HFF-Myc (cell line): ENCODE results near the gene SHB.

Experiments
- DNase-seq: peaks from one replicate; pipeline ENCODE4 v3.0.0-alpha.2; 2011; ENCODE audit warnings: low read depth; ENCODE audit errors: extremely low read depth
- H3K4me3 ChIP-seq: replicated peaks from 2 replicates; pipeline ENCODE4 v1.5.1; 2011; ENCODE audit warnings: low read depth, mild to moderate bottlenecking, control low read depth, low read length
- TF ChIP-seq, protein P1 (sequence below): IDR thresholded peaks from 2 replicates; pipeline ENCODE4 v1.5.1; 2012; ENCODE audit warnings: mild to moderate bottlenecking, low read depth, low read length, control low read depth; ENCODE audit errors: missing control alignments

SHB gene

DNA sequence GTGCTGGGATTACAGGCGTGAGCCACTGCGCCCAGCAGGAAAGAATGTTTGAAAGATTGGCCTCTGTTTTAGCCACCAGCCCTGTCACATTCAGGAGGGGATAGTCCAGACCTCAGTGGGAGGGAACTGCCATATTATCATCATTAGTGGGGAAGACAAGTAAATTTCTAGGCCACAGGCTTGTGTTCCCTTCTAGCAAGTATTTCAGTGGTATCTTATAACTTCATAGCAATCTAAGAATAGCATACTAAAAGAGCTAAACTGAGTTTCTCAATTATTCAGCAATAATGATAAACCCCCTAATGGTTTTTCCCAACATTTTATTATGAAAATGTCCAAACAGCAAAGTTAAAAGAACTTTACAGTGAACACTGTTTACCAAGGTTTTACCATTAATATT is 195.1 kb downstream of the SHB start:
- TF ChIP-seq, protein P1, sequence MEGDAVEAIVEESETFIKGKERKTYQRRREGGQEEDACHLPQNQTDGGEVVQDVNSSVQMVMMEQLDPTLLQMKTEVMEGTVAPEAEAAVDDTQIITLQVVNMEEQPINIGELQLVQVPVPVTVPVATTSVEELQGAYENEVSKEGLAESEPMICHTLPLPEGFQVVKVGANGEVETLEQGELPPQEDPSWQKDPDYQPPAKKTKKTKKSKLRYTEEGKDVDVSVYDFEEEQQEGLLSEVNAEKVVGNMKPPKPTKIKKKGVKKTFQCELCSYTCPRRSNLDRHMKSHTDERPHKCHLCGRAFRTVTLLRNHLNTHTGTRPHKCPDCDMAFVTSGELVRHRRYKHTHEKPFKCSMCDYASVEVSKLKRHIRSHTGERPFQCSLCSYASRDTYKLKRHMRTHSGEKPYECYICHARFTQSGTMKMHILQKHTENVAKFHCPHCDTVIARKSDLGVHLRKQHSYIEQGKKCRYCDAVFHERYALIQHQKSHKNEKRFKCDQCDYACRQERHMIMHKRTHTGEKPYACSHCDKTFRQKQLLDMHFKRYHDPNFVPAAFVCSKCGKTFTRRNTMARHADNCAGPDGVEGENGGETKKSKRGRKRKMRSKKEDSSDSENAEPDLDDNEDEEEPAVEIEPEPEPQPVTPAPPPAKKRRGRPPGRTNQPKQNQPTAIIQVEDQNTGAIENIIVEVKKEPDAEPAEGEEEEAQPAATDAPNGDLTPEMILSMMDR, result no peak
- DNase-seq, result no peak
- no peak overlapping the region for H3K4me3 ChIP-seq

DNA sequence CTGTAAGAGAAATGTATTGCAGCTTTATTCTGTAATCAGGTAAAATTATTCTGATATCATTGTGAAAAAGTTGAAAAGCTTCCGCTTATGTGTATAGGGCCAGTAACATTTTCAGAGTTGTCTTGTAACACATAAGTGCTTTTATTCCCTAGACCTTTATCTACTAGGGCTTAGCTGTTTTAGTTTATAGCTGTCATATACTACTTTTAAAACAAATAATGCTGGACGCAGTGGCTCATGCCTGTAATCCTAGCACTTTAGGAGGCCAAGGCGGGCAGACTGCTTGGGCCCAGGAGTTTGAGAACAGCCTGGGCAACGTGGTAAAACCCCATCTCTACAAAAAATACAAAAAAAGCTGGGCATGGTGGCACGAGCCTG is 198.2 kb downstream of the SHB start:
- no peak for DNase-seq
- TF ChIP-seq, protein P1, result no peak
- H3K4me3 ChIP-seq, result no peak overlapping the region

DNA sequence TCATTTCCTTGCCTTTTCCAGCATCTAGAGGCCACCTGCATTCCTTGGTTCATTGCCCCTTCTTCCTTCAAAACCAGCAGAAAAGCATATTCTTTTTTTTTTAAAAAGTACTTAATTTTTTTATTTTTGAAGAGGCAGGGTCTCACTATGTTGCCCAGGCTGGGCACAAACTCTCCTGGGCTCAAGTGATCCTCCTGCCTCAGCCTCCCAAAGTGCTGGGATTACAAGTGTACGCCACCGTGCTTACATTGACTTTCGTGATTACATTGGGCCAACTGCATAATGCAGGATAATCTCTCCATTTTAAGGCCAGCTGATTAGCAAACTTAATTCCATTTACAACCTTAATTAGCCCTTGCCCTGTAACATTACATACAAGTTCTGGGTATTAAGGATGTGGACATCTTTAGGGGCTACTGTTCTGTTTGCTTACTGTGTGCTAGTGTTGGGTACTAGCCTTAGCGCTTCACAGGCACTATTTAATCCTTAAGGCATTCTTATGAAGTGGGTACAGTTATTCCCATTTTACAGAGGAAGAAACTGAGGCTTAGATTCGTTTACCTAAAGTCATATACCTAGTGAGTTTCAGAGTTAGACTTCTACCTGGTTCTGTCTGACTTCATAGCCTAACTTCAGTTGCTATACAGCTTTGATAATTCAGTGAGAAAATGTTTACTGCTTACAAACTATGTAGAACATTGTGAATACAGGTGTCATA is 198.8 kb downstream of the SHB start:
- DNase-seq, result no peak
- no peak overlapping the region for H3K4me3 ChIP-seq
- TF ChIP-seq, protein P1, result no peak
